GM12872 (cell line): ENCODE data around the gene RECQL5.

Experiments used
- TF ChIP-seq, protein P1 (sequence below): IDR thresholded peaks from 3 replicates; pipeline ENCODE4 v1.5.1; 2011; ENCODE audit warnings: low read depth, mild to moderate bottlenecking, low read length, moderate library complexity; ENCODE audit not compliant: insufficient read depth

The RECQL5 gene

DNA sequence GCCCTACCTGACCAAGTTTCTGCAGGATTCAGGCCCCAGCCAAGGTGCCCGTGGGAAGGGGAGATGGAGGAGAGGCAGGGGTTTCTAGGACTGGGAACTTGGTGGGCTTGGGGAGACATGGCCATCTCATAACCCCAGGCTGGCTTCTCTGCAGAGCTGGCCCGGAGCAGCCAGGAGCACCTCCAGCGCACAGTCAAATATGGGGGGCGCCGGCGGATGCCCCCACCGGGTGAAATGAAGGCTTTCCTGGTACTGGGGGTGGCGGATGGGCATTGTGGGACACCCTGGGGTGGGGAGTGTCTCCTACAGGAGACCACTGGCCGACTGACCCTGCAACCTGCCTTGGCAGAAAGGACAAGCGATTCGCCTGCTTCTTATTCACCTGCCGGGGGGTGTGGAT lies 42.9 kb downstream of the RECQL5 start:
- TF ChIP-seq, protein P1, sequence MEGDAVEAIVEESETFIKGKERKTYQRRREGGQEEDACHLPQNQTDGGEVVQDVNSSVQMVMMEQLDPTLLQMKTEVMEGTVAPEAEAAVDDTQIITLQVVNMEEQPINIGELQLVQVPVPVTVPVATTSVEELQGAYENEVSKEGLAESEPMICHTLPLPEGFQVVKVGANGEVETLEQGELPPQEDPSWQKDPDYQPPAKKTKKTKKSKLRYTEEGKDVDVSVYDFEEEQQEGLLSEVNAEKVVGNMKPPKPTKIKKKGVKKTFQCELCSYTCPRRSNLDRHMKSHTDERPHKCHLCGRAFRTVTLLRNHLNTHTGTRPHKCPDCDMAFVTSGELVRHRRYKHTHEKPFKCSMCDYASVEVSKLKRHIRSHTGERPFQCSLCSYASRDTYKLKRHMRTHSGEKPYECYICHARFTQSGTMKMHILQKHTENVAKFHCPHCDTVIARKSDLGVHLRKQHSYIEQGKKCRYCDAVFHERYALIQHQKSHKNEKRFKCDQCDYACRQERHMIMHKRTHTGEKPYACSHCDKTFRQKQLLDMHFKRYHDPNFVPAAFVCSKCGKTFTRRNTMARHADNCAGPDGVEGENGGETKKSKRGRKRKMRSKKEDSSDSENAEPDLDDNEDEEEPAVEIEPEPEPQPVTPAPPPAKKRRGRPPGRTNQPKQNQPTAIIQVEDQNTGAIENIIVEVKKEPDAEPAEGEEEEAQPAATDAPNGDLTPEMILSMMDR: no peak

DNA sequence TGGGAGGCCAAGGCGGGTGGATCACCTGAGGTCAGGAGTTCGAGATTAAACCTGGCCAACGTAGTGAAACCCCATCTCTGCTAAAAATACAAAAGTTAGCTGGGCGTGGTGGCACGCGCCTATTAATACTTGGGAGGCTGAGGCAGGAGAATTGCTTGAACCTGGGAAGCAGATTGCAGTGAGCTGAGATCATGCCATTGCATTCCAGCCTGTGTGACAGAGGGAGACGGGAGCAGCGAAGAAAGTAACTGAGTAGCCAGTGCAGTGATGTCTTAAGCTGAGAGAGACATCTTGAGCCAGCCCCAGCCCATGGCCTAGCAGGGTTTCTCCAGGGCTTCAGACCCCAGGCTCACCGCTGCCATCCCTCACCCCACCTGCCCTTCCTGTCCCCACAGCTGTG lies 43.6 kb downstream of the RECQL5 start:
- TF ChIP-seq, protein P1: no peak

GRCh38 chr17:75622771-75623273 lies 44.1 kb downstream of the RECQL5 start:
- TF ChIP-seq, protein P1: no peak

DNA sequence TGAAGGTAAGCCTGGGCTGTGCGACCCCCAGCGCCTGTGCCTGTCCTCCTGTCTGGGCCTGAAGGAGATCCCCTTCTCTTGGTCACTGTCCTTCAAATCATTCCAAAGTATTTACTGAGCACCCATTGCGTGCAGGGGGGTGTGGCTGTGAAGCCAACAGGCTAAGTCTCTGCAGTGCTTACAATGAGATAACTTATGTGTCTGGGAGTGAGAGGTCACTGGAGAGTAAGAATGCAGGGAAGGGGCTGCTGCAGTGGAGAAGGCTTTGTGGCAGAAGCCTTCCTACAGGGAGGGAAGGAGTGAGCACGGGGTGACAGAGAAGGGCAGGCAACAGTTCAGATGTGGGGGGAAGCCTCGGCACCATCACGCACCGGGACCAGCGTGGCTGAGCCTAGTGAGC lies 44.9 kb downstream of the RECQL5 start:
- TF ChIP-seq, protein P1: no peak

DNA sequence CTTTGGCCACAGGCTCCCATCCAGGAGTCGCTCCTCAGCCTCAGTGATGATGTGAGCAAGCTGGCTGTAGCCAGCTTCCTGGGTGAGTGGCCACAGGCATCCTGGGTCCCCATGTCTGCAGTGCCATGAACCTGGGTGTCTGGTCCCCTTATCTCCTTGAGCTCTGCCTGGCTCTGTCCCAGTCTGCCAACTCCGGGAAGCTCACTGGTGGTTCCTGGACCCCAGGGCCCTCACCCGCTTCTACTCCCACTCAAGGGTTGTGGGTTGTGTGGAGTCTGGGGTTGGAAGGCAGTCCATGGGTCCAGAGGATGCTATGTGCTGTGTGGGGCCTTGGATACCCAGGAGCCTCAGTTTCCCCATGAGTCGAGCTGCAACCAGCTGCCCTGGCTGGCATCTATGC lies 45.5 kb downstream of the RECQL5 start:
- TF ChIP-seq, protein P1: no peak

DNA sequence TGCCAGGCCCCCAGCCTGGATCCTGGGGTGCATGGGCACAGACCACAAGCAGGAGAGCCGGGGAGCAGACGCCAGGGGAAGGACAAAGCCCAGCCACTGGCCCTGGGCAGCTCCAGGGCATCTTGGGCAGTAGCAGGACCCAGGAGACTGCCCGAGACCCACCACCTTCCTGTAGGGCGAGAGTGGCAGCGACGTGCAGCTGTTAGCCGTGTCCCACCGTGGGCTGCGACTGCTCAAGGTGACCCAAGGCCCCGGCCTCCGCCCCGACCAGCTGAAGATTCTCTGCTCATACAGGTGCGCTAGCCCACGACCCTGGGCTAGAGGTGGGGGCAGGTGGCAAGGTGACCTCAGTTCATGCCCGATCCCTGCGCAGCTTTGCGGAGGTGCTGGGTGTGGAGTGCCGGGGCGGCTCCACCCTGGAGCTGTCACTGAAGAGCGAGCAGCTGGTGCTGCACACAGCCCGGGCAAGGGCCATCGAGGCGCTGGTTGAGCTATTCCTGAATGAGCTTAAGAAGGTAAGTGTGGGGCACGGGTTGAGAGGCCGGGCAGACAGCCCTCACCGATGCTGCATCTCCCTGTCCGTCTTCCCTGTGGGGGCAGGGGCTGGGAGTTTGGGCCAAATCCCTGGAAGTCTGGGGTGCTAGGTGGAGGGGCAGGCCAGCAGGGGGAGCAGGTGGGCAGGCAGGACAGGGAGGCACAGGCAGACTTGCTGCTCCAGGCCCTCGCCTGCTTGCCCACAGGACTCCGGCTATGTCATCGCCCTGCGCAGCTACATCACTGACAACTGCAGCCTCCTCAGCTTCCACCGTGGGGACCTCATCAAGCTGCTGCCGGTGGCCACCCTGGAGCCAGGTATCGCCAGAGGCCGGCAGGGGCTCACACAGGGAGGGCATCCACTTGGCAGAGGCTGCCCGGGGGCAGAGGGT lies 47.2 kb downstream of the RECQL5 start:
- TF ChIP-seq, protein P1: peak; percentile 62

DNA sequence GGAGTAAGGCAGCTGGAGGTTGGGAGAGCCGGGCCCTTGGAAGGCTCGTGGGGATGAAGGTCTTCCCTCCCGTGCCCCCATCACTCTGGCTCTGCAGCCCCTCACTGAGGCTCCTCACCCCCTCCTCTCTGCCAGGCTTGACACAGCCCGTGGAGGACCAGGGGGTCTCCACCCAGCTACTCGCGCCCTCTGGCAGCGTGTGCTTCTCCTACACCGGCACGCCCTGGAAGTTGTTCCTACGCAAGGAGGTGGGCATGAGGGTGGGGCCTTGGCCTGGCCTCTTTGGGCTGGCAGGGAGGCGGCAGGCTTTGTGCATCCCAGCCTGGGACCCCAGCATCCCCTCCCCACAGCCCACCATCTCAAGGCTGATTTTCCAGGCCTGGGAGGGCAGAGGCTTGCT lies 49.3 kb downstream of the RECQL5 start:
- TF ChIP-seq, protein P1: no peak
